ENCODE measurements around the gene UCP3.
A peak's percentile ranks its signal among the peaks of the same experiment; 100 is the strongest.

The UCP3 gene

DNA sequence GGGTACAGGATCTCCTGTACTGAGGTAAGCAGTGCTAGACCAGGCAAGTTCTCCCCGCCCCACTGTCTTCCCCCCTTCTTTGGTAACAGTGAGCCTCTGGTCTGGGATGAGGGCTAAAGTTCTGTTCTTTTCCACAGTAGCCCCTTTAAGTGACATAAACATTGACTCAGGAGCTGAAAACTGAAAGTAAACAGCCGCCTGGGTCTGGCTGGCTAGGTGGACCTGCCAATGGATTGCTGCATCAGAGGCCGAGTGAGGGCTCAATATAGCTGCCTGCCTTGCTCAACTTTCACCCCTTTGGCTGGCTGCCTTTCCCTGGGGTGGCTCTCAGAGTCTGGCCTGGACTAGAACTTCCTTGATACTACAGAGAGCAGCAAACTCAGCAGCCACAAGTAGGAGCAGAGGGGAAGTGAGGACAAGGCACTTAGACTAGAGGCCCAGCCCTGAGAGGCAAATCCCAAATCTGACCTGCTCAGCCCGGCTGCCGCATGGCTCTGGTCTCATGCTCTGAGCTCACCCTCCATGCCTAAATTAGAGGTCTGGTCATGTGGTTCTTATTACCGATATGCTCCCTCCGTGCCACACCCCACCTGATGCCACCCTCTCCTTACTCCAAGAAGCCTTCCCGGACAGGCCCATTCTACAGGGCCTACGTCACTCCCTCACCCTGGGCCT lies 9.6 kb upstream of the UCP3 start:
- peak; percentile 69 for DNase-seq (ENCODE audit: low spot score)

DNA sequence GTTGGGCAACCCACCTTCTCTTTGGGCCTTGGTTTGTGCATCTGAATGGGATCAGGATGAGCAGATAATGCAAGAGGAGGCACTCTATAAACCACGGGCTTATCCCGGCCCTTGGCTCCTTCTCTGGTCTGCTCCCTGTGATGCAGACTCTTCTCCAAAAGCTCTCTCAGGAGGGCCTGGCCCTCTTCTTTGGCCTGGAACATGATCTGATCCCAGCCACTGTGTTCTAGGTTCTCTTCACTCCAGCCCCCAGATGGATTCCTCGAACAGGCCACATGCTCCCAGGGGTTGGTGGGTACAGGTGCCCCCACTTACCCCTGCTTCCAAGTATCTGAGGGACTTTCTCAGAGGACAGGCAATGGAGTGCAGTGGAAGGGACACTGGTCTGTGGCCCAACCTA lies 8.7 kb upstream of the UCP3 start:
- DNase-seq (ENCODE audit: low spot score), result no peak

GRCh38 chr11:74015919-74016684 lies 7.2 kb upstream of the UCP3 start:
- no peak for DNase-seq (ENCODE audit: low spot score)

DNA sequence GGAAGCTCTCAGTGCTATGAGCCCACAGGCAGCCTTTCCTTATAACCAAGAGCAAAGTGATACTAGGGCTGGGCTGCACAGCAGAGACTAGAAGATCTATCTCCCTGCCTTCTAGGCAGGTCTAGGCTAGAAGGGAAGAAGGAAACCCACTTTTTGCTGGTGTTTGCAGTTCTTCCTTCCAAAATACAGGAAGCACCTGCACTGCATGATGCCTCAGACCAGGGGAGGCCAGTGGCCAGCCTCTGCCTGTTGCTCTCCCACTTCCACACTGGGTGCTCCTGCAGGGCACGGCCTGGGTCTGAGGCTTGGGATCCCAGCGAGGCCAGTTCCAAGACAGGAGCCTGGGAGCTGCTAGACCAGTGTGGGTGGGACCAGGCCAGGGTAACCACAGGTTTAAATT lies 6.0 kb upstream of the UCP3 start:
- no peak for DNase-seq (ENCODE audit: low spot score)

DNA sequence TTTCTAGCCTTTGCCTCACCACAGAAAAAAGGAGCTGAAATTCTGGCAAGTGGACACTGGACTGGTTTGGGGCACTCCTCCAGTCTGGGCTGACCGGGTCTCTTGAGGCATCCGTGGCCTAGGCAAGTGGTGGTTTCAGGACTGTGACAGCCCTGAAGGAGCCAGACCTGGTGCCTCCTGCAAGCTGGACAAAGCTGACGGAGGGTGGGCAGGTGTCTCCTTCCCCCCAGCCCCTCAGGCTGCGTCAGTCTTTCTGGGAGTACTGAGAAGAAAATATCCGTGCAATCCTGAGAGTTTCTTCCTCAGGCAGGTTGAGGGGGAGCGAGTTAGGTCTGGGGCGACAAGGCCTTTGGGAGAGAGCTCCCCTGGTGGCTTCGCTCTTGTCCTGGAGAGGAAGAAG lies 4.3 kb upstream of the UCP3 start:
- no peak for DNase-seq (ENCODE audit: low spot score)

DNA sequence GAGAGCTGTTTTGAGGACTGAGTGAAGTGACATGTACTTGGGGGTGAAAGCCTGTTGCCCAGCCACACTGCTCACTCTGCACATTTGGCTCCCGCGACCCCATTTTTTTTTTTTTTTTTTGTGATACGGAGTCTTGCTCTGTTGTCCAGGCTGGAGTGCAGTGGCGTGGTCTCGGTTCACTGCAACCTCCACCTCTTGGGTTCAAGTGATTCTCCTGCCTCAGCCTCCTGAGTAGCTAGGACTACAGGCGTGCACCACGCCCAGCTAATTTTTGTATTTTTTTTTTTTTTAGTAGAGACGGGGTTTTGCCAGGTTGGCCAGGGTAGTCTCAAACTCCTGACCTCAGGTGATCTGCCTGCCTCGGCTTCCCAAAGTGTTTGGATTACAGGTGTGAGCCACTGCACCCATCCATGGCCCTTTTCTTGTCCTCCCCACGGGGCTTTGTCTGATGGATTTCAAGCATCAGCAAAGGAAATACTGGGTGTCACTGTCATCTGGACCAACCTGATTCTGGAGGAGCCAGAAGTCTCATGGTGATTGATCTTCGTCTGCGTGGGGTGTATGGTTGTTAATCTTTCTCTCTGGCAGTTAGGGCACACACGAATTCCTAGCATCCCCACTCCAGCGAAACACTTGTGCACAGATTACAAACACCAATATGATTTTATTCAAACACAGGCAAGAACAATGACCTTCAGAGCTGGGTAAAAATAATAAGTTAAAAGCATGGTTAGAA lies 3.4 kb upstream of the UCP3 start:
- DNase-seq (ENCODE audit: low spot score), result no peak

GRCh38 chr11:74011360-74012073 lies 2.6 kb upstream of the UCP3 start:
- DNase-seq (ENCODE audit: low spot score), result no peak

DNA sequence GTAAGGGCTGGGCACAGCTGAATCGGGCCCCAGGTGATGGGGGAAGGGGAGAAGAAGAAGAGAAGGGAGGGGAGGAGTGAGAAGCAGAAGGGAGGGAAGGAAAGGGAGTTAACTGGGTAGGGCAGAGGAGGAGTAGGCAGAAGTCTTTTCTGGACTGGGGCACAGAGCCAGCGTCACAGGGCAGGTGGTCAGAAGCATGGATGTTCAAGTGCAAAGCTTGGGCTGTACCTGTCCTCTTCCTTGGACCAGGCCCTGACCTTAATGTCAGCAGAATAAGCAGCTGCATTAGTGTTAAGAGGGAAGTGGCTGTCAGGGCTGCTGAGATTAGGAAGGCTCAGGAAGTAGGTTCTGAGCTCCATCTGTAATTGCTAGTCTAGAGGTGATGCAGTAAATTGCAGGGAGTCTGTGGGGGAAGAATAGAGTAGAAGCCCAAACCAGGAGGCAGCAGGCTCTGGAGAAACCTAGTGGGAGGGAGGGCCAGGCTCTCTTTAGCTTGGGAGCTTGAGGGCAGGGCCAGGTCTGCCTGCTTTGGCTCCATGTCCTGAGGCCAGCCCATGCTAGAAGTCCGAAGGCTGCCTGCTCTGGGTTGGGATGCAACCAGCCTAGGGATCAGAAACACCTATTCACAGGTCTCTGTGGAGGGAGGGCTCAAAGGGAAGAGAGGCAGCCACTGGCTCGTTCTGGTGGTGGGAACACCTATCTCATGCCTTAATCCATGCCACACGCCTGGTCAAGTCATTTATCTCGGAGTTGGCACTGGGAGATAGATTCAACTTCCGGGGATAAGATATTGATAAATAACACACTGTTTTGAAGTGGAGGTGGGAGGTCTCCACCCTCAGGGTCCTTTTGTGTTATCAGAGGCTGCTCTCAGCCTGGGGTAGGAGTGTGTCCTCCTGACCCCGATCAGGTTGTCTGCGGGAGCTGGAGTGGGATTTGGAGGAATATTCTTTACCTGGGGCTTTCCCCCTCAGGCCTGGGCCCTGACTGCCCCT lies 1.7 kb upstream of the UCP3 start:
- DNase-seq (ENCODE audit: low spot score), result no peak

DNA sequence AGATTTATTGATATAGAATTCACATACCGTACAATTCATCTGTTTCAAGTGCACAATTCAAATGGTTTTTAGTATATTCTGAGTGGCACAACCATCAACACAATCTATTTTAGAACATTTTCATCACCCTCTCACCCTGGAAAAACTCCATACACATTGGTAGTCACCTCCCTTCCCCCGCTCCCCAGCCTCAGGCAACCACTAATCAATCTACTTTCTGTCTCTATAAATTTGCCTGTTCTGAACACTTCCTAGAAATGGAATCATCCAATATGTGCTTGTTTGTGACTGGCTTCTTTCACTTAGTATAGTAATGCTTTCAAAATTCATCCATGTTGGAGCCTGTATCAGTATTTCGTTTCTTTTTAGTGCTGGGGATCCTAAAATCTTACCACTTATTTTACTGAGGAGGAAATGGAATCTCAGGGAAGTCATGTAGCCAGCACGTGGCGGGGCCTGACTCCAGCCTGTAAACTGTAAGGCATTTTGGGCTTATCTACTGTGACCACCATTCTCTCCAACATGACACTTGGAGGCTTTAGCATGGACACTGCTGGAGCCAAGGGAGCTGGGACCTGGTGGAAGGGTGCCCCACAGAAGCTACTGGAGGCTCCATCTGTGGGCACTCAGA lies 905 bp upstream of the UCP3 start:
- DNase-seq (ENCODE audit: low spot score), result no peak

DNA sequence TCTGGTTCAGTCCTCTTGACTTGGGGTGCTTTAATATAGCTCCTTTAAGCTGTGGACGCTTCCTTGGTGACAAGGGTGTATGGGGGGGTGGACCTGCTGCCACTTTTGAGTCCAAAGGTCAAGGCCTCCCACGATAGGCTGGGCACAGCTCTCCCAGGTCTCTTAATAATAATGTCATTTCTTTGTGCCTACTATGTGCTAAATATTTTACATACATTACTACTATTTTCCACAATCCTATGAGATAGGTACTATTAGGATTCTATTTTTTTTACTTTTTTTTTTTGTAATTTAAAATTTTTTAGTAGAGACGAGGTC lies 304 bp upstream of the UCP3 start:
- no peak for DNase-seq (ENCODE audit: low spot score)

GRCh38 chr11:74007691-74008372 lies 1.1 kb downstream of the UCP3 start:
- no peak for DNase-seq (ENCODE audit: low spot score)

- no peak for DNase-seq (ENCODE audit: low spot score)
Observed at GRCh38 chr11:74006743-74007304, 2.1 kb downstream of the UCP3 start.

DNA sequence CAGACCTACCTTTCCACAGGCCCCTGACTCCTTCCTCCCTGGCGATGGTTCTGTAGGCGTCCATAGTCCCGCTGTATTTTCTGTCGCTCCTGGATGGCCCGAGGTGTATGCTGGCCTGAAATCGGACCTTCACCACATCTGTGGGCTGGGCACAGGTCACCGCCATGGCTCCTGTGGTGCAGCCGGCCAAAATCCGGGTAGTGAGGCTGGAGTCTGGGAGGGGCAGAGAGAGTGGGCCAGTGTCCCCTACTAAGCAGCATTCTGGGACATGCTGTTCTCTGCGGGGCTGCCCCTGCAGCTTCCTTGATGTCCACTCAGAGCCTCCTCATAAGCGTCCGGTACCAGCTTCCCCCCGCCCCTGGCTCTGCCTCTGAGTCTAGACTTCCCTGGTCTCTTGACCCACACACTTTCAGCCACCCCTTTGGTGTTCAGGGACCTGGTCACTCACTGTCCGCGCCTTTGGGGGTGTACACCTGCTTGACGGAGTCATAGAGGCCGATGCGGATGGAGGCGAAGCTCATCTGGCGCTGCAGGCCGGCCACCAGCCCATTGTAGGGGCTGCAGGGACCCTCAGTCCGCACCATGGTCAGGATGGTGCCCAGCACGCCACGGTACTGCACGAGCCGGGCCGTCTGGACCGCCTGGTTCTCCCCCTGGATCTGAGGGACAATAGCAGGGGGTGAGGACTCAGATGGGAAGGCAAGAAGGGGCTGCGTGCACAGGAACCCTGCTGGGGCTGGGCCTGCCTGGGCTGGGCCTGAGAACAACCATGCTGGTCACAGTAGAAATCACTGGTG lies 3.0 kb downstream of the UCP3 start:
- DNase-seq (ENCODE audit: low spot score), result no peak

DNA sequence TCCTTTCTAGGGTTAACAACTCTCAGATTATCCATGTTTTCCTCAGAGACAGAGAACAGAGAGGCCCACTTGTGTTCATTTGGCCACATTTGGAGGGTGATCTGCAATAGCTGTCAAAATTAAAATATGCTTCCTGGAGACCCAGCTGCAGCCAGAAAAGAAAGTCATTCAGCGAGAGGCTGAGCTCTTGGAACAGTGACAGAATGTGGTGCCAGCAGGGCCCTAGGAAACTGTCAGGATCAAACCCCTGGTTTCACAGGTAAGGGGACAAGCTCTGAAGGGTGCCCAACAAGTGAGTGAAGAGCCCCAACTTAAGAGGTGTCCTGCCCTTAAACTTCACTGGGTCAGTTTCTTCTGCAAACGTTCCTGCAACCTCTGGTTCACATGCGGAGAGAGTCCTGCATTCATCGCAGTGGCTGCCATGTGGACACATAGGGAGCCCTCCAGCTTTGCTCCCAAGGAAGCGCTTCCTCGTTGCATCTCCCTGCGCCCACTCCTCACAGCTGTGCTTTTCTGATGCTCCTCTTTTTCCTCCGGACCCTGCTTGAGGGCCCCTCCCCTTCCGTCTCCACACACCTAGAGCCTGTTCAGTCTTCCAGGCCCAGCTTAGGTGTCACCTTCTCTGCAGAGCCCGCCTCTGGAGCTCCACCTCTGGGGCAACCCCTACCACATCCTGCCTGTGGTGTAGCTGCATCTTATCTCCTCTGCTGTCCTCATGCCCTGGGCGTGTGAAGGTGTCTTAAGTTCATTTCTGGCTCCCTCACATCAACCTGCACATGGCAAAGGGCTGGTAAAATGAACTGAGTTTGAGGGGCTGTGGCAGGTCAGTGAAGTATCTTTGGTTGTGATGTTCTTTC lies 3.9 kb downstream of the UCP3 start:
- no peak for DNase-seq (ENCODE audit: low spot score)

GRCh38 chr11:74004046-74004695 lies 4.7 kb downstream of the UCP3 start:
- no peak for DNase-seq (ENCODE audit: low spot score)

DNA sequence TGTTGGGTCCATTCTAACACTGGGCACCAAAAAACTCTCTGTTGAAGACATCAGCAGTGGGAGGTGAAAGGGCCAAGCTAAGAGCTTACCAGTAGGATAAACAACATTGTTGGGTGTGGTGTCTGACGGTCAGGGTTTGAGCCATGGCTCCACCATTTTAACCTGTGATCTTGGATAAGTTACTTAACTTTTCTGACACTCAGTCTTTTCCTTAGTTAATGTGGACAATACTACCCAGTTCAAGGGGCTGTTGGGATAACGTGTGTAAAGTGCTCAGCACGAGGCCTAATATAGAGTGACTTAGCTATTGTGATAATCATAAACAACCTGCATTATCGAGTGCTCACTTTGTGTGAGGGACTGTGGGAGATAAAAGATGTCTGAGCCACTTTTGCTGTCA lies 6.1 kb downstream of the UCP3 start:
- DNase-seq (ENCODE audit: low spot score), result no peak

DNA sequence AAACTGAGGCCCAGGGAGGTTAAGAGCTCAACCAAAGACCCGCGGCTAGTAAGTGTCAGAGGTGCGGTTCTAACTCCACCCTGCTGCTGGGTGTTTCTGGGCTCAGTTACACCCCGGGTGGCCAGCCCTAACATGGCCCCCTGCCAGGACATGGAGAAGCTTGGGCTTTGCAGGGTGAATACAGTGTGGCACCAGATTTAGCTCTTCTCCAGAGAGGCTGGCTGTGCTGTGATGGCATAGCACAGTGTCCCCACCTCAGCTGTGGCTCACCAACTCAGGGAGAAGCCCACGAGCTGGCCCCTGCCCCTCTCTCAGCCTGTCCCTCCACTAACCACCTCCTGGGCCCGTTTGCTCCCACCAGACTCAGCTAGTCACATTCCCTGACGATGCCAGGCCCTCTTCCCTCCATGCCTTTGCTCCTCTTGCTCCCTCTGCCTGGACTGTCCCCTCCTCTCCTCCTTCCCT lies 7.0 kb downstream of the UCP3 start:
- DNase-seq (ENCODE audit: low spot score), result no peak

Data from HuH-7 (cell line).